Sigmoid colon (tissue), 7 donors: ENCODE results near the gene XIRP2. TPM values are rescaled to one million over a fixed set of nuclear protein-coding genes. Genes with fewer than 3 reads are reported as not detected.

ENCODE experiments used
- DNase-seq: peaks from one replicate; pipeline ENCODE4 v3.0.0-alpha.2; 2019
- H3K27ac ChIP-seq, 4 donors: fragments of 200-600 bp; sonication (generic); one replicate each; pipeline ENCODE4 v1.5.1; 2016 to 2019; ENCODE audit warnings: mild to moderate bottlenecking in 1 of 4
- H3K27me3 ChIP-seq, 3 donors: fragments of 200-600 bp; sonication (generic); one replicate each; pipeline ENCODE4 v1.5.1; 2019; ENCODE audit warnings: mild to moderate bottlenecking in 1 of 3
- H3K36me3 ChIP-seq, 4 donors: fragments of 200-600 bp; sonication (generic); one replicate each; pipeline ENCODE4 v1.5.1; 2016 to 2019
- H3K4me1 ChIP-seq, 4 donors: fragments of 200-600 bp; sonication (generic); one replicate each; pipeline ENCODE4 v1.5.1; 2017 to 2019
- H3K4me3 ChIP-seq, 4 donors: fragments of 200-600 bp; sonication (generic); one replicate each; pipeline ENCODE4 v1.5.1; 2017 to 2019; ENCODE audit warnings: mild to moderate bottlenecking in 2 of 4, moderate library complexity in 1 of 4
- H3K9me3 ChIP-seq, 4 donors: fragments of 200-600 bp in 3 of 4; sonication (generic) in 3 of 4; one replicate each; pipeline versions ENCODE4 v1.5.1 to v1.6.1; 2013 to 2019
- EP300 ChIP-seq, 4 donors: sonication (generic); formaldehyde crosslinking; IDR thresholded peaks; one replicate each; pipeline ENCODE4 v1.6.1; 2017; ENCODE audit warnings: antibody characterized with exemption in 4 of 4
- POLR2A ChIP-seq, 2 donors: fragments of 450-650 bp; IDR thresholded peaks; one replicate each; pipeline ENCODE4 v1.6.1; 2016; ENCODE audit warnings: antibody characterized with exemption in 2 of 2, mild to moderate bottlenecking in 2 of 2, moderate library complexity in 2 of 2
- POLR2AphosphoS5 ChIP-seq, 4 donors: sonication (generic); formaldehyde crosslinking; IDR thresholded peaks; one replicate each; pipeline ENCODE4 v1.6.1; 2017; ENCODE audit warnings: antibody characterized with exemption in 4 of 4
- WGBS, 2 donors: extraction: QIAGEN DNeasy Blood & Tissue Kit; methylation state at CpG; one replicate each; pipeline ENCODE4 v1.1.7; 2013; 5-methylcytosine and 5-hydroxymethylcytosine counted together
- intact Hi-C: fragments of 100-400 bp; cut with DNase I; formaldehyde crosslinking; loops from one replicate; pipeline ENCODE4 v1.15.1; 2023
- polyA plus RNA-seq, 3 donors: library from polyadenylated mRNA; stranded (reverse); fragments of 200-250 nt; gene quantifications; one replicate each; pipeline ENCODE4 v1.2.3, GENCODE V29; 2013
- total RNA-seq, 4 donors: library from RNA; depleted of rRNA; stranded (reverse); fragments of >200 nt; gene quantifications; one replicate each; pipeline ENCODE4 v1.1.0, GENCODE V29; 2016
- TF ChIP-seq, protein P1 (sequence below), 4 experiments: fragments of 450-650 bp in 3 of 4; fragments of 200-600 bp in 1 of 4; IDR thresholded peaks; one replicate each; pipeline ENCODE4 v1.5.1; 2016 to 2019; ENCODE audit warnings: antibody characterized with exemption in 4 of 4, mild to moderate bottlenecking in 3 of 4, moderate library complexity in 2 of 4
- donor health status: healthy with polysubstance abuse.
- donor health status: Bipolar disorder and iron deficiency.
- donor health status: healthy.

The XIRP2 gene
- total and polyA plus RNA-seq, 7 donors: under 0.01 to 1.8 (median 0.20) TPM; not detected in 3

DNA sequence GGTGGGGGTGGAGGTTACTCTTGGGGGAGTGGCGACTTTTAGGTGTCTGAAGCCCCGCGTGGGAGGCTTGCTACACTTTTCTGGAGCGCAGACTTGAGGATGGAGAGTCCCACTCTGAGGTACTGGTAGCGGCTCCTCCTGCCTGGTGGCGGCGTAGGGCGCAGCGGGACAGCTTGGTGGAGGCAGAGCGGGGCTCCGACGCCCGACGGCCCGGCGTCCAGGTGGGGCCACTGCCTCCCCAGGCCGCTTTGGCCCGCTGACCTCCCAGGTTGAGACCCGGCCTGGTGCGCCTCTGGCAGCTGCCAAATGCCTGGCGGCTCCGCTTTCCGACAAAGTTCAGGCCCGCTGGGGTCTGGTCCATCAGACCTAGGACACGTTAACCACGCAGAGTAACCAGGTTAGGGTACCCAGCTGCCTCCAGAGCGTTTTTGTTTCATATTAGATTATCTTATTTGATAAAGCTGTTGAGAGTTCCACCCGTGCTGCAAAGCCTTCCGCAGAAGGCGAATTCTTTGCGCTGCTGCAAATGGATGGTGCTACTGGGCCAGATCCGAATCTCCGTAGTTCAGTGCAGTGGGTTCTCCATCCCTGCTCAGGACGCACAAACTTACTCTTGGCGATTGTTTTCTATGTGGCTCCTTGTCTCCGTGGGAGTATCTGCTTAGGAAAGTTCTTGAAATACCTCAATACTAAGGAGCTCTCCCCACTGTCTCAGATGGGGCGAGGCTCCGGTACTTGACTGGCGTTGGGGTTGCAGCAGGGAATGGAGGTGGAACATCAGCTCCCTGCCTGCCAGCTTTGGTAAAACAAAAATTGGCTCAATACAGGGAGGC is 405.9 kb downstream of the XIRP2 start:
- TF ChIP-seq EP300 (IDR thresholded peaks at IDR 0.05) (no peak), POLR2A (IDR thresholded peaks at IDR 0.05) (no peak)
- TF ChIP-seq, protein P1, sequence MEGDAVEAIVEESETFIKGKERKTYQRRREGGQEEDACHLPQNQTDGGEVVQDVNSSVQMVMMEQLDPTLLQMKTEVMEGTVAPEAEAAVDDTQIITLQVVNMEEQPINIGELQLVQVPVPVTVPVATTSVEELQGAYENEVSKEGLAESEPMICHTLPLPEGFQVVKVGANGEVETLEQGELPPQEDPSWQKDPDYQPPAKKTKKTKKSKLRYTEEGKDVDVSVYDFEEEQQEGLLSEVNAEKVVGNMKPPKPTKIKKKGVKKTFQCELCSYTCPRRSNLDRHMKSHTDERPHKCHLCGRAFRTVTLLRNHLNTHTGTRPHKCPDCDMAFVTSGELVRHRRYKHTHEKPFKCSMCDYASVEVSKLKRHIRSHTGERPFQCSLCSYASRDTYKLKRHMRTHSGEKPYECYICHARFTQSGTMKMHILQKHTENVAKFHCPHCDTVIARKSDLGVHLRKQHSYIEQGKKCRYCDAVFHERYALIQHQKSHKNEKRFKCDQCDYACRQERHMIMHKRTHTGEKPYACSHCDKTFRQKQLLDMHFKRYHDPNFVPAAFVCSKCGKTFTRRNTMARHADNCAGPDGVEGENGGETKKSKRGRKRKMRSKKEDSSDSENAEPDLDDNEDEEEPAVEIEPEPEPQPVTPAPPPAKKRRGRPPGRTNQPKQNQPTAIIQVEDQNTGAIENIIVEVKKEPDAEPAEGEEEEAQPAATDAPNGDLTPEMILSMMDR (IDR thresholded peaks at IDR 0.05): peak in 1 of 4 experiments; percentile 17
- 2 to 3% methylated on average over 39 of the region's 39 CpGs for WGBS, 2 donors
- Histone ChIP-seq H3K27me3 (peaks cover 0 to 3% (median 0%) of the 10 kb centered on the region in 3 donors), H3K36me3 (no peaks in the 10 kb centered on the region), H3K4me3 (peak overlapping the region; percentile 72 to 93 (median 88)), H3K4me1 (peaks cover 0 to 21% (median 6%) of the 10 kb centered on the region in 4 donors), H3K9me3 (no peaks in the 10 kb centered on the region), H3K27ac (peak overlapping the region in 3 of 4 donors; percentile 87 to 94 (median 92))
- intact Hi-C loops: loop anchor here (10.0 kb wide), 1 partner anchor 221 kb away; no protein-coding TSS in a partner anchor
- DNase-seq: no peak

DNA sequence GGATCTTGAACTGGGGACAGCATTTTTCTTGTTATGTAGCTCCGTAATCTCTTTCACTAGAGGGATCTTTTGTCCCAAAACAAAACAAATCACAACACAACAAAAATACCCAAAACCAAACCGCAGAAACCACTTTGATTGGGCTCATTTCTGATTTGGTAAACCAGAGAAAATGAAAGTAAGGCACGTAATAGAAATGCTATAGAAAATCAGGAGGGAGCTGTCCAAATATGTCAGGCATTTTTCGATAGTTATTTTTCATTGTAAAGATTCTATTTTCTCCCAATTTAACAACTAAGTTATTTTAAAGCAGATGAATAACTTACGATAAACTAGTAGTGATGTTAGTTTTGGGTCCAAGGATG is 406.5 kb downstream of the XIRP2 start:
- Histone ChIP-seq H3K4me1 (peaks cover 0 to 21% (median 6%) of the 10 kb centered on the region in 4 donors), H3K36me3 (no peaks in the 10 kb centered on the region), H3K27me3 (peaks cover 0 to 3% (median 0%) of the 10 kb centered on the region in 3 donors), H3K27ac (peak overlapping the region in 3 of 4 donors; percentile 87 to 94 (median 92)), H3K9me3 (no peaks in the 10 kb centered on the region), H3K4me3 (peak overlapping the region; percentile 72 to 93 (median 88))
- DNase-seq: no peak
- intact Hi-C loops: loop anchor here (10.0 kb wide), 1 partner anchor 220 kb away; no protein-coding TSS in a partner anchor
- 11 to 17% methylated on average over 5 of the region's 5 CpGs for WGBS, 2 donors
- TF ChIP-seq, protein P1 (IDR thresholded peaks at IDR 0.05): no peak
- TF ChIP-seq POLR2AphosphoS5 (IDR thresholded peaks at IDR 0.05): no peak
- TF ChIP-seq EP300 (IDR thresholded peaks at IDR 0.05): no peak
- TF ChIP-seq POLR2A (IDR thresholded peaks at IDR 0.05): no peak

DNA sequence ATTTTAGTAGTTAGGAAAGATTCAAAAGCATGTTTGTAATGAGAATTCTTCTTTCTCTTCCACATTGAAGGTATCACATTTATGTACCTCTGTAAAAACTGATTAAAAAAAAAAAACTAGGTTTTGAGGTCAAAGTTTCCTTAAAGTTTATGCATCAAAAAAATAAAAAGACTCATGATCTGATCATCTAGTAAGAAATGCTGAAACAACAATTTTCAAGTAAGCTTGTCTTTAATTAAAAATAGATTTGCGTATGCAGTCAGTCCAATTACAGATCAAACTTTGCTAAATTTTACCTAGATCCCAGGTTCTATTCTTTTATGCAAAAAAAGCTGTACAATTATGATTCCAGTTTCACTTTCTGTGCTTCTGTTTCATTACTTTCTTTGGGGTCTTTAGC is 409.0 kb downstream of the XIRP2 start:
- TF ChIP-seq, protein P1 (IDR thresholded peaks at IDR 0.05): no peak
- TF ChIP-seq POLR2A (IDR thresholded peaks at IDR 0.05): no peak
- intact Hi-C loops: loop anchor here (10.0 kb wide), 1 partner anchor 218 kb away; no protein-coding TSS in a partner anchor
- DNase-seq: no peak
- Histone ChIP-seq H3K4me1 (peaks cover 0 to 16% (median 6%) of the 10 kb centered on the region in 4 donors), H3K4me3 (no peak overlapping the region), H3K9me3 (no peaks in the 10 kb centered on the region), H3K27ac (no peak overlapping the region), H3K27me3 (peaks cover 0 to 3% (median 0%) of the 10 kb centered on the region in 3 donors), H3K36me3 (no peaks in the 10 kb centered on the region)
- 91 to 92% methylated on average over 1 of the region's 1 CpG for WGBS, 2 donors

DNA sequence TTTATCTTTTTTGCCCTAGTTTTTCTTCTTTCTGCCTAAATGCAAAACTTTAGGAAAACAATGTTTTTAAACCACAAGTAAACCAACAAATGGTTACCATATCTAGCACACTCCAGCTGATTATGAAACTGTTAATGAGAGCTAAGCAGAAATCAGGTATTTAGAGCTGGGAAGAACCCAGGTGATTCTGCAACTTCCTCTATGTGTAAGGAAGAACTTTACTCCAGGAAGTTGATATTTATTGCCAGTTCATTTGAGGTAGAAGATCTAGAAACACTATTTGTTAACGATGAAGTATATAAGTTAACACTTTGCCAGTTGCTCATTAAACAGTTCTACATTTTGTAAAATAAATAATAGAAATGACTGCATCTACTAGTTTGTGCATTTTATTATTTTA is 409.7 kb downstream of the XIRP2 start:
- Histone ChIP-seq H3K4me3 (no peak overlapping the region), H3K36me3 (no peaks in the 10 kb centered on the region), H3K27me3 (peaks cover 0 to 3% (median 0%) of the 10 kb centered on the region in 3 donors), H3K9me3 (no peaks in the 10 kb centered on the region), H3K27ac (no peak overlapping the region), H3K4me1 (peaks cover 0 to 16% (median 6%) of the 10 kb centered on the region in 4 donors)
- TF ChIP-seq EP300 (IDR thresholded peaks at IDR 0.05): no peak
- intact Hi-C loops: loop anchor here (10.0 kb wide), 1 partner anchor 217 kb away; no protein-coding TSS in a partner anchor
- WGBS, 2 donors: 16 to 62% methylated on average over 1 of the region's 1 CpG
- no peak for DNase-seq
